Fibroblast of lung (primary cell): Measurements from ENCODE around the gene NCEH1. TPM values are rescaled to one million over a fixed set of nuclear protein-coding genes. Genes with fewer than 3 reads are reported as not detected.

Source experiments
- DNase-seq, 2 donors: peaks; one replicate each; pipeline versions ENCODE4 v3.0.0 to v3.0.0-alpha.2; 2010; ENCODE audit warnings: low read depth in 2 of 2
- H2AFZ ChIP-seq: 2 replicates; pipeline ENCODE4 v1.5.1; 2012; ENCODE audit warnings: low read length, control low read depth, inconsistent platforms
- H3K27ac ChIP-seq: 2 replicates; pipeline ENCODE4 v1.5.1; 2011; ENCODE audit warnings: low read length, control low read depth; ENCODE audit not compliant: insufficient read depth
- H3K27me3 ChIP-seq: 2 replicates; pipeline ENCODE4 v1.5.1; 2011; ENCODE audit warnings: mild to moderate bottlenecking, low read length; ENCODE audit not compliant: control insufficient read depth, insufficient read depth
- H3K36me3 ChIP-seq: 2 replicates; pipeline ENCODE4 v1.5.1; 2011; ENCODE audit warnings: low read length; ENCODE audit not compliant: control insufficient read depth, insufficient read depth
- H3K4me1 ChIP-seq: 2 replicates; pipeline ENCODE4 v1.5.1; 2011; ENCODE audit warnings: low read length; ENCODE audit not compliant: control insufficient read depth, insufficient read depth; ENCODE audit errors: extremely low read depth
- H3K4me2 ChIP-seq: 2 replicates; pipeline ENCODE4 v1.5.1; 2011; ENCODE audit warnings: low read length, control low read depth; ENCODE audit not compliant: insufficient read depth; ENCODE audit errors: extremely low read depth
- H3K4me3 ChIP-seq, 4 experiments: fragments of 200-600 bp in 1 of 4; sonication (generic) in 1 of 4; replicated peaks in 1 of 4; 2 replicates each; pipeline ENCODE4 v1.5.1; 2011 to 2016; ENCODE audit warnings: low read length in 4 of 4, low read depth in 3 of 4, mild to moderate bottlenecking in 3 of 4, control low read depth in 2 of 4, inconsistent platforms in 1 of 4, mixed read lengths in 1 of 4; ENCODE audit not compliant: insufficient read depth in 1 of 4; ENCODE audit errors: control extremely low read depth in 1 of 4
- H3K79me2 ChIP-seq: 2 replicates; pipeline ENCODE4 v1.5.1; 2012; ENCODE audit warnings: mild to moderate bottlenecking, low read length, inconsistent platforms; ENCODE audit not compliant: control insufficient read depth, insufficient read depth
- H3K9ac ChIP-seq: 2 replicates; pipeline ENCODE4 v1.5.1; 2011; ENCODE audit warnings: mild to moderate bottlenecking, low read length, control low read depth; ENCODE audit not compliant: insufficient read depth
- H3K9me3 ChIP-seq: 2 replicates; pipeline ENCODE4 v1.5.1; 2012; ENCODE audit warnings: low read depth, low read length; ENCODE audit not compliant: control insufficient read depth, insufficient read depth
- H4K20me1 ChIP-seq: 2 replicates; pipeline ENCODE4 v1.5.1; 2011; ENCODE audit warnings: low read length; ENCODE audit not compliant: control insufficient read depth, insufficient read depth; ENCODE audit errors: extremely low read depth
- CTCF ChIP-seq, 2 donors: IDR thresholded peaks in 1 of 2; conservative IDR thresholded peaks in 1 of 2; 1 replicate in 1 of 2; 2 replicates in 1 of 2; pipeline ENCODE4 v1.5.1; 2011 to 2012; ENCODE audit warnings: low read length in 2 of 2, control low read depth in 1 of 2, inconsistent platforms in 1 of 2, low read depth in 1 of 2, mild to moderate bottlenecking in 1 of 2
- EZH2 ChIP-seq: IDR thresholded peaks from 2 replicates; pipeline ENCODE4 v1.5.1; 2012; ENCODE audit warnings: low read length, control low read depth, mild to moderate bottlenecking; ENCODE audit errors: missing control alignments
- polyA plus RNA-seq, 2 donors: library from polyadenylated mRNA; depleted of rRNA in 1 of 2; stranded (reverse) in 1 of 2; unstranded in 1 of 2; fragments of >200 nt; gene quantifications; 2 replicates each; pipeline ENCODE4 v1.2.1, GENCODE V29; 2011 to 2012; ENCODE audit warnings: missing spikeins in 1 of 2
- total RNA-seq: library from RNA; depleted of rRNA; stranded (reverse); fragments of >200 nt; gene quantifications from 2 replicates; pipeline ENCODE4 v1.2.1, GENCODE V29; 2014

NCEH1 gene
- total and polyA plus RNA-seq, 2 donors (not counting 1 experiment from before 2014, with no cell fraction given), result 9.9 to 11.4 TPM

- H3K27me3 ChIP-seq, result no peaks in the 10 kb centered on the region
- H3K4me3 ChIP-seq, result no peak overlapping the region
- H4K20me1 ChIP-seq, result no peaks in the 10 kb centered on the region
- no peak overlapping the region for H3K27ac ChIP-seq
- TF ChIP-seq CTCF (conservative IDR thresholded peaks at IDR 0.05 in 1 of 2, IDR thresholded peaks at IDR 0.05 in 1 of 2; ENCODE audit: low read depth in 1 of 2, low read length in 2 of 2), result no peak
- TF ChIP-seq EZH2, result no peak
- H3K4me2 ChIP-seq, result no peak overlapping the region
- no peak overlapping the region for H3K9ac ChIP-seq
- H3K36me3 ChIP-seq, result no peaks in the 10 kb centered on the region
- H3K9me3 ChIP-seq, result no peaks in the 10 kb centered on the region
- peak in 1 of 2 donors; percentile 94 for DNase-seq
- H3K4me1 ChIP-seq, result peaks cover 2% of the 10 kb centered on the region
- H2AFZ ChIP-seq, result no peak overlapping the region
- H3K79me2 ChIP-seq, result no peaks in the 10 kb centered on the region
Observed at GRCh38 chr3:172606021-172606420, 104.8 kb downstream of the NCEH1 start.

- H3K9ac ChIP-seq, result no peak overlapping the region
- no peaks in the 10 kb centered on the region for H4K20me1 ChIP-seq
- no peaks in the 10 kb centered on the region for H3K9me3 ChIP-seq
- peaks cover 2% of the 10 kb centered on the region for H3K4me1 ChIP-seq
- peak in 1 of 2 donors; percentile 56 for DNase-seq
- H3K4me3 ChIP-seq, result no peak overlapping the region
- no peaks in the 10 kb centered on the region for H3K27me3 ChIP-seq
- no peak for TF ChIP-seq CTCF (conservative IDR thresholded peaks at IDR 0.05 in 1 of 2, IDR thresholded peaks at IDR 0.05 in 1 of 2; ENCODE audit: low read depth in 1 of 2, low read length in 2 of 2)
- TF ChIP-seq EZH2, result no peak
- H2AFZ ChIP-seq, result no peak overlapping the region
- no peaks in the 10 kb centered on the region for H3K36me3 ChIP-seq
- no peaks in the 10 kb centered on the region for H3K79me2 ChIP-seq
- H3K27ac ChIP-seq, result no peak overlapping the region
- H3K4me2 ChIP-seq, result no peak overlapping the region
Observed at GRCh38 chr3:172604895-172605646, 105.8 kb downstream of the NCEH1 start.

GRCh38 chr3:172601066-172601832 lies 109.6 kb downstream of the NCEH1 start:
- TF ChIP-seq EZH2 (no peak), CTCF (conservative IDR thresholded peaks at IDR 0.05 in 1 of 2, IDR thresholded peaks at IDR 0.05 in 1 of 2; ENCODE audit: low read depth in 1 of 2, low read length in 2 of 2) (no peak)
- Histone ChIP-seq H3K4me1 (no peaks in the 10 kb centered on the region), H3K9ac (no peak overlapping the region), H3K27ac (no peak overlapping the region), H3K4me3 (no peak overlapping the region), H3K27me3 (no peaks in the 10 kb centered on the region), H3K9me3 (no peaks in the 10 kb centered on the region), H3K36me3 (no peaks in the 10 kb centered on the region), H4K20me1 (no peaks in the 10 kb centered on the region), H3K79me2 (no peaks in the 10 kb centered on the region), H3K4me2 (no peak overlapping the region), H2AFZ (no peak overlapping the region)
- no peak for DNase-seq
